ENCODE results near the gene SH2B2. TPM values are rescaled to one million over a fixed set of nuclear protein-coding genes. Genes with fewer than 3 reads are reported as not detected.

The SH2B2 gene
- 16.9 TPM for polyA plus RNA-seq (2012; ENCODE audit: insufficient read depth, insufficient read length, low read depth)

DNA sequence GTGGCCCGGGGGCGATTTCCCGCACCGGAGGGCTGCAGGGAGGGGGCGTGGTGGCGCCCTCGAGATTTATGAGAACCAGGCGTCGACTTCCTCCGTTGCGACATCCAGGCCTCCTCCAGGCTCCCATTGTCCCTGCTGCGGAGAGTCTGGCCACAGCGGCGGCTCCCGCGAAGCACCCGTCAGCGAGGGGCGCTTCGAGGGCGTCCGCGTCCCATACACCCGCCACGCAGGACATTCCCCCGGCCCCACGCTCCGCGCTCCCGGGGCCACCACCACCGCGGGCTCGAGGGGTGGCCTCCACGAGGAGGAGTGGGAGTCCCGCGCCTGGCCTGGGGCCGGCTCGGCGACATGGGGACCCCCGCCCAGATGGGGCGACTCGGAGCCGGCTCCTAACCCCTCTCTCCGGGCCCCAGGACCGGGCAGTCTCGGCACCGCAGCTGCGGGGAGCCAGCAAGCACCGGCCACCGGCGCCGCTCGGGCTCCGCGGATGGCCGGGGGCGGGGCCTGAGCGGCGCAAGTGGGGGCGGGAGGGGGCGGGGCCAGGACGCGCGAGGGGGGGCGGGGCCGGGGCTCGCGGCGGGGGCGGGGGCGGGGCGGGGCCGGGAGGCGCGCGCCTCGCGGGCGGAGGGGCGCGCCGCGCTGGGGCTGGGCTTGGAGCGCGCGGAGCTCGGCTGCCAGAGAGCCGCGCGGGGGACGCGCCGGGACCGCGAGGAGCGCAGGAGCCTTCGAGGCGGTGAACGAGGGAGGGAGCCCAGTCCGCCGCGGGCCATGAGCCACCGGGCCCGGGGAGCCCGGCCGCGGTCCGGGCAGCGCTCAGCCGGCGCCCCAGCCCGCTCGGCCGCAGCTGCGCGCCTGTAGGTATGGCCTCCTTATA is at the start of gene SH2B2:
SH2B2 (plus strand) TSS at position 632 of the 874 bp plus-strand sequence. CDS start 13,683 bp downstream, outside the sequence.
- H3K36me3 ChIP-seq, result no peaks in the 10 kb centered on the region; the same call in 1 of the 2 replicates
- peak within 1 kb of the TSS; percentile 79 for H3K4me3 ChIP-seq (ENCODE audit: low read depth, low read length)
- H3K9me3 ChIP-seq, result no peaks in the 10 kb centered on the region
- H3K27me3 ChIP-seq, result no peaks in the 10 kb centered on the region
- H3K4me1 ChIP-seq, result peaks cover 8% of the 10 kb centered on the region; the same call in 1 of the 2 replicates
- DNase-seq, result peak; percentile 81
- TF ChIP-seq, protein P1, sequence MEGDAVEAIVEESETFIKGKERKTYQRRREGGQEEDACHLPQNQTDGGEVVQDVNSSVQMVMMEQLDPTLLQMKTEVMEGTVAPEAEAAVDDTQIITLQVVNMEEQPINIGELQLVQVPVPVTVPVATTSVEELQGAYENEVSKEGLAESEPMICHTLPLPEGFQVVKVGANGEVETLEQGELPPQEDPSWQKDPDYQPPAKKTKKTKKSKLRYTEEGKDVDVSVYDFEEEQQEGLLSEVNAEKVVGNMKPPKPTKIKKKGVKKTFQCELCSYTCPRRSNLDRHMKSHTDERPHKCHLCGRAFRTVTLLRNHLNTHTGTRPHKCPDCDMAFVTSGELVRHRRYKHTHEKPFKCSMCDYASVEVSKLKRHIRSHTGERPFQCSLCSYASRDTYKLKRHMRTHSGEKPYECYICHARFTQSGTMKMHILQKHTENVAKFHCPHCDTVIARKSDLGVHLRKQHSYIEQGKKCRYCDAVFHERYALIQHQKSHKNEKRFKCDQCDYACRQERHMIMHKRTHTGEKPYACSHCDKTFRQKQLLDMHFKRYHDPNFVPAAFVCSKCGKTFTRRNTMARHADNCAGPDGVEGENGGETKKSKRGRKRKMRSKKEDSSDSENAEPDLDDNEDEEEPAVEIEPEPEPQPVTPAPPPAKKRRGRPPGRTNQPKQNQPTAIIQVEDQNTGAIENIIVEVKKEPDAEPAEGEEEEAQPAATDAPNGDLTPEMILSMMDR (IDR thresholded peaks at IDR 0.05; ENCODE audit: low read depth, low read length), result no peak

DNA sequence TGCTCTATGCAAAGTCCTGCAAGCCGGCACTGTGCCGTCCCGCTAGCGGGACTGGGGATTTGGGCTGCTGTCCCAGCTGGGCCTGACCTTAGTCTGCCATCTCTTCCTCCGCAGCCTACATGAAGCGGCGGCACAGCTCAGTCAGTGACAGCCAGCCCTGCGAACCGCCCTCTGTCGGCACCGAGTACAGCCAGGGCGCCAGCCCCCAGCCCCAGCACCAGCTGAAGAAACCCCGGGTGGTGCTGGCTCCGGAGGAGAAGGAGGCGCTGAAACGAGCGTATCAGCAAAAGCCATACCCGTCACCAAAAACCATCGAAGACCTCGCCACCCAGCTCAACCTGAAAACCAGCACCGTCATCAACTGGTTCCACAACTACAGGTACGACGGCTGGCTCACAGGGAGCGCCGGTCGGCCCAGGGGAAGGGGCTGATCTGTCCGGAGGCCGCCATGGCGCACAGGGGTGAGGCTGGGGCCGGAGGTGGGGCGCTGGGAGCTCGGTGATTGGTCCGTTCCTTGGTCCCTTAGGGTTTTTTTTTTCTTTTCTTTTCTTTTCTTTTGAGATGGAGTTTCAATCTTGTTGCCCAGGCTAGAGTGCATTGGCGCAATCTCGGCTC is 47.4 kb upstream of the SH2B2 start:
- TF ChIP-seq, protein P1 (IDR thresholded peaks at IDR 0.05; ENCODE audit: low read depth, low read length), result no peak

DNA sequence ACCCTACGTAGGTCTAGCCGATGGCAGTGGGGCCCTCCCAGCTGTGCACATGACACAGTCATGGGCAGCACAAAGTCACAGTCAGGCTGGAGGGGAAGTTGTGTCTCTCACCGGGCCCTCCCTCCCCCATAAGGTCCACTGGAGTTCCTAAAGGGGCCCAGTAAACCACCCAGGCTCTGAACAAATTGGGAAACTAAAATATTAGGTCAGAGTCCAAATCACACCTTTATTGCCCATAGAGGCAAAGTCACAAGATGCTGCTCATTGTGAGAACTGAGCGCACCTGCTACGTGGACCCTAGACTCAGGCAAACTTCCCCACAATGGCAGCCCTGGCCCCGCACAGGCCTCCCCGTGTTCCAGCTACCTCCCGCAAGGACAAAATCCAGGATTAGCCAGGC is 45.2 kb upstream of the SH2B2 start:
- H3K36me3 ChIP-seq, result peaks cover 13% of the 10 kb centered on the region
- no peaks in the 10 kb centered on the region for H3K9me3 ChIP-seq
- H3K4me3 ChIP-seq (ENCODE audit: low read depth, low read length), result no peak overlapping the region
- no peaks in the 10 kb centered on the region for H3K27me3 ChIP-seq
- 0 out of 2 replicates have a peak, but pooled peaks cover 1% of the 10 kb centered on the region for H3K4me1 ChIP-seq
- TF ChIP-seq, protein P1 (IDR thresholded peaks at IDR 0.05; ENCODE audit: low read depth, low read length), result no peak
- no peak for DNase-seq

More for the DNA sequence above, 47.4 kb upstream of the SH2B2 start:
- H3K27me3 ChIP-seq, result no peaks in the 10 kb centered on the region
- no peaks in the 10 kb centered on the region for H3K9me3 ChIP-seq
- no peak overlapping the region for H3K4me3 ChIP-seq (ENCODE audit: low read depth, low read length)
- 0 out of 2 replicates have a peak, but pooled peaks cover 2% of the 10 kb centered on the region for H3K4me1 ChIP-seq
- H3K36me3 ChIP-seq, result peaks cover 17% of the 10 kb centered on the region
- DNase-seq, result no peak

DNA sequence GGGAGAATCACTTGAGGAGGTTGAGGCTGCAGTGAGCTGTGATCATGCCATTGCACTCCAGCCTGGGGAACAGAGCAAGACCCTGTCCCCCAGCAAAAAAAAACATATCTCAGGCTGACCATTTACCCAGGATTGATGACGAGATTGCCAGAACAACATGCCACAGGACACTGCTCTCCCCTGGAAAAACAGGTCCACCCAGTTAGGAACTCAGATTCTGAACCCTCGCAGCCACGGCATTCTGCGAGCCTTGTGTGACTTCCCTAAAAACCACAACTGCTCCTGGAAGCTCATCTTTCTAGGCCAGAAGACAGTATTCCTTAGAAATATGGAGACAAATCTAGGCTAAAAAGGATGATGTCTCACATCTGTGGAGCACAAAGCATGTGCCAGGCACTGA is 42.1 kb upstream of the SH2B2 start:
- no peak for DNase-seq
- Histone ChIP-seq H3K9me3 (no peaks in the 10 kb centered on the region), H3K36me3 (peaks cover 16% of the 10 kb centered on the region), H3K27me3 (no peaks in the 10 kb centered on the region), H3K4me1 (no peaks in the 10 kb centered on the region), H3K4me3 (ENCODE audit: low read depth, low read length) (no peak overlapping the region)
- TF ChIP-seq, protein P1 (IDR thresholded peaks at IDR 0.05; ENCODE audit: low read depth, low read length), result no peak

DNA sequence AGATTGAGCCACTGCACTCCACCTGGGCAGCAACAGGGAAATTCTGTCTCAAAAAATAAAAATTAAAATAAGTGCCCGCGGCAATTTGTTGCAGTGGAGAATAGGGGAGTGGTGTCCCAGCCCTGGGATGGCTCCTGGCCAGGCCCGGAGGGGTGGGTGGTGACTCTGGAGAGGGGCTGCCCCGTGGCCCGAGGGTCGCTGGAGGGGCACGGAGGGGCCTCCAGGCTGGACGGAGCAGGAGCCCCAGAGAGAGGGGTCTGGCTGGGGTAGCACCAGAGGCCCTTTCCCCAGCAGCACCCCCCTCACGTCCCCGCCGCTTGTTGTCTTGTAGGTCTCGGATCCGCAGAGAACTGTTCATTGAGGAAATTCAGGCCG is 38.6 kb upstream of the SH2B2 start:
- peaks cover 19% of the 10 kb centered on the region for H3K4me1 ChIP-seq
- DNase-seq, result no peak
- TF ChIP-seq, protein P1 (IDR thresholded peaks at IDR 0.05; ENCODE audit: low read depth, low read length), result no peak
- no peaks in the 10 kb centered on the region for H3K27me3 ChIP-seq
- no peak overlapping the region for H3K4me3 ChIP-seq (ENCODE audit: low read depth, low read length)
- peaks cover 3% of the 10 kb centered on the region for H3K36me3 ChIP-seq
- H3K9me3 ChIP-seq, result no peaks in the 10 kb centered on the region; the same call in 1 of the 2 replicates

Data from BE2C (cell line).